NB4 (cell line): ENCODE results near the gene MYO10.

Experiments
- MAX ChIP-seq: IDR thresholded peaks from 2 replicates; pipeline ENCODE4 v1.6.1; 2011; ENCODE audit warnings: low read depth, low read length
- MYC ChIP-seq: IDR thresholded peaks from 2 replicates; pipeline ENCODE4 v1.6.1; 2011; ENCODE audit warnings: low read depth, low read length
- POLR2A ChIP-seq: IDR thresholded peaks from 2 replicates; pipeline ENCODE4 v1.6.1; 2011; ENCODE audit warnings: mild to moderate bottlenecking; ENCODE audit not compliant: insufficient read length; ENCODE audit errors: extremely low read depth
- TF ChIP-seq, protein P1 (sequence below): IDR thresholded peaks from one replicate; pipeline ENCODE4 v1.5.1; 2012; ENCODE audit warnings: low read depth, low read length

- TF ChIP-seq, protein P1, sequence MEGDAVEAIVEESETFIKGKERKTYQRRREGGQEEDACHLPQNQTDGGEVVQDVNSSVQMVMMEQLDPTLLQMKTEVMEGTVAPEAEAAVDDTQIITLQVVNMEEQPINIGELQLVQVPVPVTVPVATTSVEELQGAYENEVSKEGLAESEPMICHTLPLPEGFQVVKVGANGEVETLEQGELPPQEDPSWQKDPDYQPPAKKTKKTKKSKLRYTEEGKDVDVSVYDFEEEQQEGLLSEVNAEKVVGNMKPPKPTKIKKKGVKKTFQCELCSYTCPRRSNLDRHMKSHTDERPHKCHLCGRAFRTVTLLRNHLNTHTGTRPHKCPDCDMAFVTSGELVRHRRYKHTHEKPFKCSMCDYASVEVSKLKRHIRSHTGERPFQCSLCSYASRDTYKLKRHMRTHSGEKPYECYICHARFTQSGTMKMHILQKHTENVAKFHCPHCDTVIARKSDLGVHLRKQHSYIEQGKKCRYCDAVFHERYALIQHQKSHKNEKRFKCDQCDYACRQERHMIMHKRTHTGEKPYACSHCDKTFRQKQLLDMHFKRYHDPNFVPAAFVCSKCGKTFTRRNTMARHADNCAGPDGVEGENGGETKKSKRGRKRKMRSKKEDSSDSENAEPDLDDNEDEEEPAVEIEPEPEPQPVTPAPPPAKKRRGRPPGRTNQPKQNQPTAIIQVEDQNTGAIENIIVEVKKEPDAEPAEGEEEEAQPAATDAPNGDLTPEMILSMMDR: no peak
- TF ChIP-seq POLR2A: no peak
- TF ChIP-seq MYC: no peak
- TF ChIP-seq MAX: no peak
These were observed 41.6 kb downstream of the MYO10 start for GRCh38 chr5:16894236-16895057.
